Breast epithelium (tissue), 4 donors: ENCODE data around the gene CARD16. TPM values are rescaled to one million over a fixed set of nuclear protein-coding genes. Genes with fewer than 3 reads are reported as not detected.

Source experiments
- DNase-seq, 2 donors: peaks; one replicate each; pipeline ENCODE4 v3.0.0-alpha.2; 2019; ENCODE audit warnings: low spot score in 2 of 2
- H3K27ac ChIP-seq, 2 donors: fragments of 200-600 bp; sonication (generic) in 1 of 2; one replicate each; pipeline ENCODE4 v1.5.1; 2016 to 2019; ENCODE audit warnings: mild to moderate bottlenecking in 1 of 2
- H3K27me3 ChIP-seq, 2 donors: fragments of 200-600 bp; sonication (generic) in 1 of 2; one replicate each; pipeline versions ENCODE4 v1.5.1 to v1.6.0; 2017 to 2019; ENCODE audit warnings: control low read depth in 1 of 2, mild to moderate bottlenecking in 1 of 2
- H3K36me3 ChIP-seq: fragments of 200-600 bp; one replicate; pipeline ENCODE4 v1.5.1; 2019
- H3K4me1 ChIP-seq, 2 donors: fragments of 200-600 bp; sonication (generic); one replicate each; pipeline ENCODE4 v1.5.1; 2016 to 2019; ENCODE audit warnings: control low read depth in 1 of 2
- H3K4me3 ChIP-seq, 3 donors: fragments of 200-600 bp; sonication (generic); 1 replicate in 2 of 3; 2 replicates in 1 of 3; pipeline ENCODE4 v1.5.1; 2016 to 2019; ENCODE audit warnings: mild to moderate bottlenecking in 3 of 3, moderate library complexity in 2 of 3
- H3K9me3 ChIP-seq, 2 donors: fragments of 200-600 bp; sonication (generic) in 1 of 2; one replicate each; pipeline ENCODE4 v1.5.1; 2016 to 2019; ENCODE audit warnings: control low read depth in 1 of 2
- CTCF ChIP-seq, 3 donors: fragments of 450-650 bp; IDR thresholded peaks; one replicate each; pipeline ENCODE4 v1.5.1; 2016 to 2017; ENCODE audit warnings: antibody characterized with exemption in 3 of 3, mild to moderate bottlenecking in 3 of 3, moderate library complexity in 3 of 3
- POLR2A ChIP-seq: fragments of 450-650 bp; IDR thresholded peaks from one replicate; pipeline ENCODE4 v1.6.1; 2016; ENCODE audit warnings: antibody characterized with exemption, mild to moderate bottlenecking, moderate library complexity
- POLR2AphosphoS5 ChIP-seq, 3 donors: sonication (generic); formaldehyde crosslinking; IDR thresholded peaks; one replicate each; pipeline ENCODE4 v1.6.1; 2017; ENCODE audit warnings: antibody characterized with exemption in 3 of 3
- intact Hi-C: fragments of 100-400 bp; cut with DNase I; formaldehyde crosslinking; loops from one replicate; pipeline ENCODE4 v1.15.1; 2023; ENCODE audit warnings: low total_unique reads
- total RNA-seq, 3 donors: library from RNA; depleted of rRNA; stranded (reverse); fragments of >200 nt; gene quantifications; one replicate each; pipeline ENCODE4 v1.1.0, GENCODE V29; 2016

Gene CARD16
- total RNA-seq, 3 donors from 2014 or later, result 3.7 to 6.4 (median 5.9) TPM

- no peak for TF ChIP-seq POLR2AphosphoS5 (IDR thresholded peaks at IDR 0.05)
- TF ChIP-seq POLR2A, result no peak
- TF ChIP-seq CTCF (IDR thresholded peaks at IDR 0.05), result no peak
- H3K4me1 ChIP-seq, result no peaks in the 10 kb centered on the region
- H3K4me3 ChIP-seq, result no peak overlapping the region
- no peaks in the 10 kb centered on the region for H3K36me3 ChIP-seq
- no peaks in the 10 kb centered on the region for H3K27me3 ChIP-seq
- H3K27ac ChIP-seq, result no peak overlapping the region
- H3K9me3 ChIP-seq, result no peaks in the 10 kb centered on the region
- intact Hi-C loops, result no loop called here
- no peak for DNase-seq
Observed at GRCh38 chr11:104997288-104997687, 47.8 kb downstream of the CARD16 start.

- DNase-seq, result no peak
- no peaks in the 10 kb centered on the region for H3K9me3 ChIP-seq
- no peaks in the 10 kb centered on the region for H3K4me1 ChIP-seq
- H3K27me3 ChIP-seq, result no peaks in the 10 kb centered on the region
- TF ChIP-seq CTCF (IDR thresholded peaks at IDR 0.05), result no peak
- TF ChIP-seq POLR2AphosphoS5 (IDR thresholded peaks at IDR 0.05), result no peak
- TF ChIP-seq POLR2A, result no peak
- no peak overlapping the region for H3K4me3 ChIP-seq
- intact Hi-C loops, result no loop called here
- no peak overlapping the region for H3K27ac ChIP-seq
- H3K36me3 ChIP-seq, result no peaks in the 10 kb centered on the region
Observed at GRCh38 chr11:104995001-104995408, 50.1 kb downstream of the CARD16 start.

GRCh38 chr11:104992781-104993180 lies 52.4 kb downstream of the CARD16 start:
- TF ChIP-seq POLR2A, result no peak
- TF ChIP-seq POLR2AphosphoS5 (IDR thresholded peaks at IDR 0.05), result no peak
- no peak for TF ChIP-seq CTCF (IDR thresholded peaks at IDR 0.05)
- Histone ChIP-seq H3K9me3 (peaks cover 0 to 8% of the 10 kb centered on the region in 2 donors), H3K4me3 (no peak overlapping the region), H3K27ac (no peak overlapping the region), H3K4me1 (no peaks in the 10 kb centered on the region), H3K36me3 (no peaks in the 10 kb centered on the region), H3K27me3 (no peaks in the 10 kb centered on the region)
- intact Hi-C loops, result no loop called here
- no peak for DNase-seq

- TF ChIP-seq CTCF (IDR thresholded peaks at IDR 0.05) (no peak), POLR2AphosphoS5 (IDR thresholded peaks at IDR 0.05) (no peak), POLR2A (no peak)
- peaks cover 0 to 11% of the 10 kb centered on the region in 2 donors for H3K9me3 ChIP-seq
- DNase-seq, result no peak
- no peaks in the 10 kb centered on the region for H3K4me1 ChIP-seq
- intact Hi-C loops, result no loop called here
- H3K27me3 ChIP-seq, result no peaks in the 10 kb centered on the region
- peak overlapping the region in 1 of 2 donors; percentile 48 for H3K27ac ChIP-seq
- no peaks in the 10 kb centered on the region for H3K36me3 ChIP-seq
- no peak overlapping the region for H3K4me3 ChIP-seq
Observed at GRCh38 chr11:104991994-104992393, 53.1 kb downstream of the CARD16 start.

Other genes starting within 250 kb of the CARD16 start
- 1 to 10 TPM; 1.1 to 7.9 (median 1.6) TPM for gene CASP12, start 146.9 kb downstream of the CARD16 start, total RNA-seq
- gene CASP4, start 76.8 kb downstream of the CARD16 start, total RNA-seq, result 100 to 1,000 TPM; 101 to 222 (median 156) TPM
- 1 to 10 TPM in 1 of 3 donors, not detected in 2; 1.3 TPM for gene CASP5, start 22.2 kb downstream of the CARD16 start, total RNA-seq
- 10 to 100 TPM in 2 of 3 donors, 1 to 10 TPM in 1; 9.4 to 15.4 (median 14.6) TPM for gene CASP1, start 10.2 kb downstream of the CARD16 start, total RNA-seq
- gene CARD18, start 94.4 kb upstream of the CARD16 start, total RNA-seq, result not detected